Ascending aorta (tissue), 2 donors: ENCODE results near the gene TRIM24. TPM values are rescaled to one million over a fixed set of nuclear protein-coding genes. Genes with fewer than 3 reads are reported as not detected.

ENCODE experiments used
- DNase-seq, 2 donors: peaks; one replicate each; pipeline ENCODE4 v3.0.0-alpha.2; 2019; ENCODE audit warnings: low spot score in 2 of 2
- H3K27ac ChIP-seq, 2 donors: fragments of 200-600 bp; sonication (generic); one replicate each; pipeline ENCODE4 v1.5.1; 2016 to 2017; ENCODE audit warnings: mild to moderate bottlenecking in 1 of 2
- H3K27me3 ChIP-seq: fragments of 200-600 bp; sonication (generic); one replicate; pipeline ENCODE4 v1.5.1; 2017
- H3K36me3 ChIP-seq, 2 donors: fragments of 200-600 bp; sonication (generic); one replicate each; pipeline ENCODE4 v1.5.1; 2016
- H3K4me1 ChIP-seq, 2 donors: fragments of 200-600 bp; sonication (generic); one replicate each; pipeline ENCODE4 v1.5.1; 2016 to 2017; ENCODE audit warnings: mild to moderate bottlenecking in 1 of 2
- H3K4me3 ChIP-seq, 2 donors: fragments of 200-600 bp; sonication (generic); one replicate each; pipeline ENCODE4 v1.5.1; 2016 to 2017; ENCODE audit warnings: mild to moderate bottlenecking in 1 of 2
- H3K9me3 ChIP-seq, 2 donors: fragments of 200-600 bp; sonication (generic); one replicate each; pipeline ENCODE4 v1.5.1; 2016
- CTCF ChIP-seq, 3 experiments: fragments of 200-600 bp in 2 of 3; fragments of 450-650 bp in 1 of 3; sonication (generic) in 2 of 3; IDR thresholded peaks; one replicate each; pipeline ENCODE4 v1.5.1; 2016 to 2019; ENCODE audit warnings: antibody characterized with exemption in 3 of 3, mild to moderate bottlenecking in 1 of 3, moderate library complexity in 1 of 3
- intact Hi-C: fragments of 100-400 bp; cut with DNase I; formaldehyde crosslinking; loops from one replicate; pipeline ENCODE4 v1.15.1; 2023
- total RNA-seq: library from RNA; depleted of rRNA; stranded (reverse); fragments of >200 nt; gene quantifications from one replicate; pipeline ENCODE4 v1.1.0, GENCODE V29; 2016

TRIM24 gene
- total RNA-seq, 1 donor from 2014 or later, result 2.3 TPM

- Histone ChIP-seq H3K4me3 (no peak overlapping the region), H3K27ac (no peak overlapping the region), H3K36me3 (peaks cover 67 to 81% of the 10 kb centered on the region in 2 donors), H3K9me3 (peaks cover 22 to 26% of the 10 kb centered on the region in 2 donors), H3K4me1 (no peaks in the 10 kb centered on the region), H3K27me3 (no peaks in the 10 kb centered on the region)
- TF ChIP-seq CTCF (IDR thresholded peaks at IDR 0.05), result no peak
- no peak for DNase-seq
- intact Hi-C loops, result no loop called here
These were observed 93.7 kb downstream of the TRIM24 start for GRCh38 chr7:138553805-138554204.

GRCh38 chr7:138554674-138555073 lies 94.6 kb downstream of the TRIM24 start:
- H3K36me3 ChIP-seq, result peaks cover 67 to 90% of the 10 kb centered on the region in 2 donors
- no peak overlapping the region for H3K4me3 ChIP-seq
- H3K4me1 ChIP-seq, result no peaks in the 10 kb centered on the region
- DNase-seq, result no peak
- no peaks in the 10 kb centered on the region for H3K27me3 ChIP-seq
- H3K27ac ChIP-seq, result no peak overlapping the region
- TF ChIP-seq CTCF (IDR thresholded peaks at IDR 0.05), result no peak
- intact Hi-C loops, result no loop called here
- peaks cover 22 to 26% of the 10 kb centered on the region in 2 donors for H3K9me3 ChIP-seq

DNA sequence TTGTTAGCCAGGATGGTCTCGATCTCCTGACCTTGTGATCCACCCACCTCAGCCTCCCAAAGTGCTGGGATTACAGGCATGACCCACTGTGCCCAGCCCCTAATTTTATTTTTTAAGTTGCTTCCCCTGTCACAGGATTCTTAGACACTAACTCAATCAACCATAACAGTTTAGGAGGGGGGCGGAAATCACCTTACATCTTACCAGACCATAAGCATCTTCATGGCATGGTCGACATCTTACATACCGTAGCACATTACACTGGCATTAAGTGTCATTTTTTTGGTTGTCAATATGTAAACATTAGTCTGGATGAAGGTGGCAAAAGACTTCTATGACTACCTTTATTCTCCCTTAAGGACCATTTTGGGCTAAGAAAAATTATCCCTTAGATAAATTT lies 95.6 kb downstream of the TRIM24 start:
- Histone ChIP-seq H3K4me3 (no peak overlapping the region), H3K27me3 (no peaks in the 10 kb centered on the region), H3K36me3 (peaks cover 76 to 99% of the 10 kb centered on the region in 2 donors), H3K9me3 (peaks cover 22 to 26% of the 10 kb centered on the region in 2 donors), H3K4me1 (no peaks in the 10 kb centered on the region), H3K27ac (no peak overlapping the region)
- intact Hi-C loops, result no loop called here
- TF ChIP-seq CTCF (IDR thresholded peaks at IDR 0.05), result no peak
- no peak for DNase-seq

GRCh38 chr7:138556771-138557484 lies 96.9 kb downstream of the TRIM24 start:
- no peak for DNase-seq
- Histone ChIP-seq H3K4me1 (no peaks in the 10 kb centered on the region), H3K27ac (no peak overlapping the region), H3K36me3 (peaks cover 75 to 99% of the 10 kb centered on the region in 2 donors), H3K27me3 (no peaks in the 10 kb centered on the region), H3K9me3 (peaks cover 22 to 26% of the 10 kb centered on the region in 2 donors), H3K4me3 (no peak overlapping the region)
- TF ChIP-seq CTCF (IDR thresholded peaks at IDR 0.05), result no peak
- intact Hi-C loops, result no loop called here

DNA sequence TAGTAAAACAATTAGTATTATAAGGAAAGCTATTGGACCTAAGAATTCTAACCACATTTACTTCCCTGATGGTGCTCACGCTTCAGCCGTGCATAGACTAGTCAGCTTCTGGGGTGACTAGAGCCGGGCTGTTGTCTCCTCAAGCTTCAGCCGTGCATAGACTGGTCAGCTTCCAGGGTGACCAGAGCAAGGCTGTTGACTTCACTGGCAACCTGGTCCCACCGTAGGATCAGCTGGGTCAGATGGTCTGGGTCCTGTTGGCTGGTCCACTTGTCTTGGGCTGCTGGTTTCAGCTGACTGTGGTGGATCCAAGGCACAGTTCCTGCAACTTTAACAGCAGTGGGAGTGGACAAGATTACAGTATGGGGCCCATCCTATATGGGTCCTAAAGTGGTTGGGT lies 99.4 kb downstream of the TRIM24 start:
- H3K36me3 ChIP-seq, result peaks cover 68 to 100% of the 10 kb centered on the region in 2 donors
- no peaks in the 10 kb centered on the region for H3K4me1 ChIP-seq
- no peaks in the 10 kb centered on the region for H3K27me3 ChIP-seq
- H3K4me3 ChIP-seq, result no peak overlapping the region
- intact Hi-C loops, result no loop called here
- no peak for DNase-seq
- no peak overlapping the region for H3K27ac ChIP-seq
- peaks cover 23 to 38% of the 10 kb centered on the region in 2 donors for H3K9me3 ChIP-seq
- TF ChIP-seq CTCF (IDR thresholded peaks at IDR 0.05), result no peak
